Upper lobe of left lung (tissue), 6 donors: Measurements from ENCODE around the gene ACOXL. TPM values are rescaled to one million over a fixed set of nuclear protein-coding genes. Genes with fewer than 3 reads are reported as not detected.

Experiments
- ATAC-seq, 2 donors: fragments of 200-7000 bp; cut with Tn5 transposase; one replicate each; pipeline ENCODE4 v1.9.1; 2022; ENCODE audit warnings: mild to moderate bottlenecking in 2 of 2, moderate library complexity in 2 of 2; ENCODE audit not compliant: low FRiP score in 2 of 2
- DNase-seq, 2 donors: peaks; one replicate each; pipeline ENCODE4 v3.0.0-alpha.2; 2019 to 2020
- H3K27ac ChIP-seq, 4 donors: fragments of 200-600 bp; sonication (generic); one replicate each; pipeline ENCODE4 v1.5.1; 2016 to 2019
- H3K27me3 ChIP-seq, 4 donors: fragments of 200-600 bp; sonication (generic); one replicate each; pipeline ENCODE4 v1.5.1; 2017 to 2019
- H3K36me3 ChIP-seq, 4 donors: fragments of 200-600 bp; sonication (generic); one replicate each; pipeline ENCODE4 v1.5.1; 2016 to 2019
- H3K4me1 ChIP-seq, 4 donors: fragments of 200-600 bp; sonication (generic); one replicate each; pipeline ENCODE4 v1.5.1; 2018 to 2019
- H3K4me3 ChIP-seq, 4 donors: fragments of 200-600 bp; sonication (generic); one replicate each; pipeline ENCODE4 v1.5.1; 2017 to 2019; ENCODE audit warnings: mild to moderate bottlenecking in 2 of 4, moderate library complexity in 1 of 4
- H3K9me3 ChIP-seq, 4 donors: fragments of 200-600 bp; sonication (generic); one replicate each; pipeline ENCODE4 v1.5.1; 2018 to 2019
- CTCF ChIP-seq, 6 experiments: fragments of 450-650 bp in 4 of 6; fragments of 200-600 bp in 2 of 6; sonication (generic) in 2 of 6; IDR thresholded peaks; one replicate each; pipeline ENCODE4 v1.5.1; 2016 to 2019; ENCODE audit warnings: antibody characterized with exemption in 6 of 6
- EP300 ChIP-seq, 4 donors: sonication (generic); formaldehyde crosslinking; IDR thresholded peaks; one replicate each; pipeline ENCODE4 v1.5.1; 2017; ENCODE audit warnings: antibody characterized with exemption in 4 of 4, control low read depth in 2 of 4
- POLR2A ChIP-seq, 4 donors: fragments of 450-650 bp; IDR thresholded peaks; one replicate each; pipeline ENCODE4 v1.5.1; 2016 to 2017; ENCODE audit warnings: antibody characterized with exemption in 4 of 4, mild to moderate bottlenecking in 2 of 4
- POLR2AphosphoS5 ChIP-seq, 2 donors: sonication (generic); formaldehyde crosslinking; IDR thresholded peaks; one replicate each; pipeline ENCODE4 v1.5.1; 2017; ENCODE audit warnings: antibody characterized with exemption in 2 of 2
- WGBS, 2 donors: methylation state at CpG; one replicate each; pipeline ENCODE4 v1.1.5; 2017 to 2018; 5-methylcytosine and 5-hydroxymethylcytosine counted together
- total RNA-seq, 6 donors: library from RNA; depleted of rRNA in 4 of 6; stranded (reverse); fragments of >200 nt in 4 of 6; gene quantifications; one replicate each; pipeline versions ENCODE4 v1.1.0 to v1.2.1, GENCODE V29; 2016 to 2021
- donor health status: DM: no; HTN: no; CAD: no; lungs with moderate emphysema.
- donor health status: DM: no; HTN: yes; CAD: no; lungs with severe emphysema.

The ACOXL gene
- total RNA-seq, 6 donors from 2014 or later = 30.2 to 128 (median 38.0) TPM

GRCh38 chr2:111100765-111101162 lies 368.4 kb downstream of the ACOXL start:
- DNase-seq = no peak
- no peaks in the 10 kb centered on the region for H3K4me1 ChIP-seq
- no peaks in the 10 kb centered on the region for H3K36me3 ChIP-seq
- no peak overlapping the region for H3K27ac ChIP-seq
- ATAC-seq = no peak
- peak in 1 of 6 experiments; percentile 11 for TF ChIP-seq CTCF (IDR thresholded peaks at IDR 0.05)
- no peak for TF ChIP-seq POLR2AphosphoS5 (IDR thresholded peaks at IDR 0.05)
- no peak for TF ChIP-seq POLR2A (IDR thresholded peaks at IDR 0.05)
- no peak for TF ChIP-seq EP300 (IDR thresholded peaks at IDR 0.05)
- no peaks in the 10 kb centered on the region for H3K27me3 ChIP-seq
- 70 to 88% methylated on average over 5 of the region's 5 CpGs for WGBS, 2 donors
- no peak overlapping the region for H3K4me3 ChIP-seq
- H3K9me3 ChIP-seq = no peaks in the 10 kb centered on the region

- H3K36me3 ChIP-seq = no peaks in the 10 kb centered on the region
These were observed 369.2 kb downstream of the ACOXL start for GRCh38 chr2:111101592-111101991.

GRCh38 chr2:111102216-111102615 lies 369.8 kb downstream of the ACOXL start:
- H3K4me3 ChIP-seq = no peak overlapping the region
- H3K36me3 ChIP-seq = no peaks in the 10 kb centered on the region
- TF ChIP-seq CTCF (IDR thresholded peaks at IDR 0.05) = no peak
- TF ChIP-seq POLR2AphosphoS5 (IDR thresholded peaks at IDR 0.05) = no peak
- TF ChIP-seq EP300 (IDR thresholded peaks at IDR 0.05) = no peak
- no peak for TF ChIP-seq POLR2A (IDR thresholded peaks at IDR 0.05)
- no peaks in the 10 kb centered on the region for H3K4me1 ChIP-seq
- no peaks in the 10 kb centered on the region for H3K27me3 ChIP-seq
- WGBS, 2 donors = 82 to 94% methylated on average over 2 of the region's 2 CpGs
- DNase-seq (no peak), ATAC-seq (no peak)
- no peak overlapping the region for H3K27ac ChIP-seq
- no peaks in the 10 kb centered on the region for H3K9me3 ChIP-seq

More at GRCh38 chr2:111101592-111101991, 369.2 kb downstream of the ACOXL start:
- Histone ChIP-seq H3K27me3 (no peaks in the 10 kb centered on the region), H3K27ac (no peak overlapping the region), H3K9me3 (no peaks in the 10 kb centered on the region), H3K4me1 (no peaks in the 10 kb centered on the region), H3K4me3 (no peak overlapping the region)
- WGBS, 2 donors = 88 to 89% methylated on average over 2 of the region's 2 CpGs
- TF ChIP-seq CTCF (IDR thresholded peaks at IDR 0.05) (no peak), POLR2A (IDR thresholded peaks at IDR 0.05) (no peak), EP300 (IDR thresholded peaks at IDR 0.05) (no peak), POLR2AphosphoS5 (IDR thresholded peaks at IDR 0.05) (no peak)
- ATAC-seq (no peak), DNase-seq (no peak)

GRCh38 chr2:111105926-111106325 lies 373.6 kb downstream of the ACOXL start:
- no peaks in the 10 kb centered on the region for H3K9me3 ChIP-seq
- no peaks in the 10 kb centered on the region for H3K4me1 ChIP-seq
- DNase-seq = no peak
- no peak overlapping the region for H3K27ac ChIP-seq
- H3K4me3 ChIP-seq = no peak overlapping the region
- TF ChIP-seq POLR2A (IDR thresholded peaks at IDR 0.05) (no peak), EP300 (IDR thresholded peaks at IDR 0.05) (no peak), POLR2AphosphoS5 (IDR thresholded peaks at IDR 0.05) (no peak), CTCF (IDR thresholded peaks at IDR 0.05) (no peak)
- no peaks in the 10 kb centered on the region for H3K36me3 ChIP-seq
- no peaks in the 10 kb centered on the region for H3K27me3 ChIP-seq
- 45 to 58% methylated on average over 2 of the region's 2 CpGs for WGBS, 2 donors
- ATAC-seq = no peak

GRCh38 chr2:111106706-111107105 lies 374.3 kb downstream of the ACOXL start:
- Histone ChIP-seq H3K27ac (no peak overlapping the region), H3K27me3 (no peaks in the 10 kb centered on the region), H3K36me3 (no peaks in the 10 kb centered on the region), H3K9me3 (no peaks in the 10 kb centered on the region), H3K4me1 (no peaks in the 10 kb centered on the region), H3K4me3 (no peak overlapping the region)
- no peak for TF ChIP-seq POLR2AphosphoS5 (IDR thresholded peaks at IDR 0.05)
- TF ChIP-seq POLR2A (IDR thresholded peaks at IDR 0.05) = no peak
- no peak for TF ChIP-seq EP300 (IDR thresholded peaks at IDR 0.05)
- no peak for TF ChIP-seq CTCF (IDR thresholded peaks at IDR 0.05)
- ATAC-seq = no peak
- no peak for DNase-seq
- 92 to 97% methylated on average over 5 of the region's 5 CpGs for WGBS, 2 donors
